ENCODE data around the gene PRPF19.

- TF ChIP-seq CTCF (conservative IDR thresholded peaks at IDR 0.05 in 1 of 2, IDR thresholded peaks at IDR 0.05 in 1 of 2; ENCODE audit: low read depth in 1 of 2, low read length in 2 of 2), result no peak
- TF ChIP-seq EZH2 (IDR thresholded peaks at IDR 0.05; ENCODE audit: low read length, missing control alignments), result no peak
Observed at GRCh38 chr11:60847281-60847680, 59.1 kb downstream of the PRPF19 start.

All from fibroblast of lung (primary cell).